HepG2 (cell line): Measurements from ENCODE around the gene PRDM10. TPM values are rescaled to one million over a fixed set of nuclear protein-coding genes. Genes with fewer than 3 reads are reported as not detected.

Source experiments
- BHLHE40 ChIP-seq: IDR thresholded peaks from 2 replicates; pipeline ENCODE4 v1.6.1; 2011; ENCODE audit warnings: low read length, improper control_type of control experiment
- JUN ChIP-seq: sonication (generic); formaldehyde crosslinking; IDR thresholded peaks from 2 replicates; pipeline ENCODE4 v1.4.0; 2020; ENCODE audit warnings: mild to moderate bottlenecking, missing genetic modification reagents
- RFXAP ChIP-seq: sonication (generic); formaldehyde crosslinking; IDR thresholded peaks from 2 replicates; pipeline ENCODE4 v1.4.0; 2020; ENCODE audit warnings: missing genetic modification reagents, borderline replicate concordance
- polyA plus RNA-seq, 8 experiments: library from polyadenylated mRNA; depleted of rRNA in 3 of 8; stranded (reverse) in 7 of 8; unstranded in 1 of 8; fragments of >200 nt; fragmentation: Illumina TruSeq in 4 of 8; extraction: Trizol in 4 of 8; gene quantifications; 2 replicates each; pipeline versions ENCODE4 v1.2.1 to v1.2.3, GENCODE V29; 2011 to 2016; ENCODE audit warnings: low read depth in 4 of 8, missing spikeins in 1 of 8, mixed read lengths in 1 of 8; ENCODE audit not compliant: insufficient read depth in 1 of 8
- total RNA-seq, 5 experiments: library from RNA; depleted of rRNA; stranded (reverse); fragments of >200 nt; fragmentation: Illumina TruSeq; extraction: Trizol; gene quantifications; 2 replicates each; pipeline ENCODE4 v1.2.3, GENCODE V29; 2016; ENCODE audit warnings: low read depth in 1 of 5
- TF ChIP-seq, protein P1 (sequence below): sonication (generic); formaldehyde crosslinking; IDR thresholded peaks from 2 replicates; pipeline ENCODE4 v1.4.0; 2020; ENCODE audit warnings: mild to moderate bottlenecking, missing genetic modification reagents, borderline replicate concordance
- TF ChIP-seq, protein P2 (sequence below): sonication (generic); formaldehyde crosslinking; conservative IDR thresholded peaks from 2 replicates; pipeline ENCODE4 v1.8.0; 2022; ENCODE audit warnings: mild to moderate bottlenecking, moderate library complexity, missing genetic modification reagents
- TF ChIP-seq, protein P3 (sequence below): sonication (generic); formaldehyde crosslinking; IDR thresholded peaks from 2 replicates; pipeline ENCODE4 v1.4.0; 2020; ENCODE audit warnings: missing genetic modification reagents, mild to moderate bottlenecking, borderline replicate concordance
- TF ChIP-seq, protein P4 (sequence below): sonication (generic); formaldehyde crosslinking; IDR thresholded peaks from 2 replicates; pipeline ENCODE4 v1.9.0; 2021; ENCODE audit warnings: missing genetic modification reagents, borderline replicate concordance
- TF ChIP-seq, protein P5 (sequence below): sonication (generic); formaldehyde crosslinking; IDR thresholded peaks from 2 replicates; pipeline ENCODE4 v1.4.0; 2020; ENCODE audit warnings: missing genetic modification reagents

PRDM10 gene
- total and polyA plus RNA-seq, 2 of the 13 experiments (the other 11 are each of a cell fraction or from before 2014, with no cell fraction given), result 5.7 to 5.8 TPM

DNA sequence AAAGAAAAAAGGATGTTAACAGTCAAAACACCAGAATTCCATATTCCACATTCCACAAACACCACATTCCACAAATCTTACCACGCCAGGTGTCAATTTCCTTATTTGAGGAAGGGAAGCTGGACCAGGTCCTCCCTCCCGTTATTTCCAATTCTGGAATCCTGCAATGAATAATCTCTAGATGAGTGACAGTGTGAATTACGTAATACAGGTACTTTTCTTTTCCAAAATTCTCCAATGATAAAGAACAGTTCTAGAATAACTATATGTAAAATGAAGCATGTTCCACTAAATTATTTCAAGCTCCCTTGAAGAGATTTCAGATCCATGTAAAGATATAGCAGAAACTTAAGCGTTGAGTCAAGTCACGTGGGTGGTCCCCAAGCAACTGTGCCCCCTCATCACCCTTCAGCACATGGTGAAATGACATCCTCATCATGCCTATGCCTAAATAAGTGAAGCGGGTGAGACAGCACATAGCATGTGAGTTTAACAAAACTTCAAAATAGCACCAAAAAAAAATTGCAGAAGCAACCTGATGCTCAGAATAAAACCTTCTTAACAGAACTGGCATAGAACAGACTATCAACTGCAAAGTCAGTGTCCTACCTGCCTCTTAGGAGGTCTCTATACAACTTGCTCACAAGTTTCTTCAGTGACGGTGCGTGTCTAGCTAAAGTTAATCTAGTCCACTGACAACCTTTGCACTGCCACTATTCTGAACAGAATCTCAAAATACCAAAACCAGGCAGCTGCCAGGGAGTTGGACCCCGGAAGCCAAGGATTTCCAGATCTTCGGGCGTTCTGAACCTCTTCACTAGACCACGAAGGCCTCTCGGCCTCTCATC, 108.1 kb downstream of the PRDM10 start (continued):
- TF ChIP-seq, protein P1, sequence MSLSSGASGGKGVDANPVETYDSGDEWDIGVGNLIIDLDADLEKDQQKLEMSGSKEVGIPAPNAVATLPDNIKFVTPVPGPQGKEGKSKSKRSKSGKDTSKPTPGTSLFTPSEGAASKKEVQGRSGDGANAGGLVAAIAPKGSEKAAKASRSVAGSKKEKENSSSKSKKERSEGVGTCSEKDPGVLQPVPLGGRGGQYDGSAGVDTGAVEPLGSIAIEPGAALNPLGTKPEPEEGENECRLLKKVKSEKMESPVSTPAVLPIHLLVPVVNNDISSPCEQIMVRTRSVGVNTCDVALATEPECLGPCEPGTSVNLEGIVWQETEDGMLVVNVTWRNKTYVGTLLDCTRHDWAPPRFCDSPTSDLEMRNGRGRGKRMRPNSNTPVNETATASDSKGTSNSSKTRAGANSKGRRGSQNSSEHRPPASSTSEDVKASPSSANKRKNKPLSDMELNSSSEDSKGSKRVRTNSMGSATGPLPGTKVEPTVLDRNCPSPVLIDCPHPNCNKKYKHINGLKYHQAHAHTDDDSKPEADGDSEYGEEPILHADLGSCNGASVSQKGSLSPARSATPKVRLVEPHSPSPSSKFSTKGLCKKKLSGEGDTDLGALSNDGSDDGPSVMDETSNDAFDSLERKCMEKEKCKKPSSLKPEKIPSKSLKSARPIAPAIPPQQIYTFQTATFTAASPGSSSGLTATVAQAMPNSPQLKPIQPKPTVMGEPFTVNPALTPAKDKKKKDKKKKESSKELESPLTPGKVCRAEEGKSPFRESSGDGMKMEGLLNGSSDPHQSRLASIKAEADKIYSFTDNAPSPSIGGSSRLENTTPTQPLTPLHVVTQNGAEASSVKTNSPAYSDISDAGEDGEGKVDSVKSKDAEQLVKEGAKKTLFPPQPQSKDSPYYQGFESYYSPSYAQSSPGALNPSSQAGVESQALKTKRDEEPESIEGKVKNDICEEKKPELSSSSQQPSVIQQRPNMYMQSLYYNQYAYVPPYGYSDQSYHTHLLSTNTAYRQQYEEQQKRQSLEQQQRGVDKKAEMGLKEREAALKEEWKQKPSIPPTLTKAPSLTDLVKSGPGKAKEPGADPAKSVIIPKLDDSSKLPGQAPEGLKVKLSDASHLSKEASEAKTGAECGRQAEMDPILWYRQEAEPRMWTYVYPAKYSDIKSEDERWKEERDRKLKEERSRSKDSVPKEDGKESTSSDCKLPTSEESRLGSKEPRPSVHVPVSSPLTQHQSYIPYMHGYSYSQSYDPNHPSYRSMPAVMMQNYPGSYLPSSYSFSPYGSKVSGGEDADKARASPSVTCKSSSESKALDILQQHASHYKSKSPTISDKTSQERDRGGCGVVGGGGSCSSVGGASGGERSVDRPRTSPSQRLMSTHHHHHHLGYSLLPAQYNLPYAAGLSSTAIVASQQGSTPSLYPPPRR, result no peak
- TF ChIP-seq, protein P2, sequence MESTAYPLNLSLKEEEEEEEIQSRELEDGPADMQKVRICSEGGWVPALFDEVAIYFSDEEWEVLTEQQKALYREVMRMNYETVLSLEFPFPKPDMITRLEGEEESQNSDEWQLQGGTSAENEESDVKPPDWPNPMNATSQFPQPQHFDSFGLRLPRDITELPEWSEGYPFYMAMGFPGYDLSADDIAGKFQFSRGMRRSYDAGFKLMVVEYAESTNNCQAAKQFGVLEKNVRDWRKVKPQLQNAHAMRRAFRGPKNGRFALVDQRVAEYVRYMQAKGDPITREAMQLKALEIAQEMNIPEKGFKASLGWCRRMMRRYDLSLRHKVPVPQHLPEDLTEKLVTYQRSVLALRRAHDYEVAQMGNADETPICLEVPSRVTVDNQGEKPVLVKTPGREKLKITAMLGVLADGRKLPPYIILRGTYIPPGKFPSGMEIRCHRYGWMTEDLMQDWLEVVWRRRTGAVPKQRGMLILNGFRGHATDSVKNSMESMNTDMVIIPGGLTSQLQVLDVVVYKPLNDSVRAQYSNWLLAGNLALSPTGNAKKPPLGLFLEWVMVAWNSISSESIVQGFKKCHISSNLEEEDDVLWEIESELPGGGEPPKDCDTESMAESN (CRISPR knock-in tag), result no peak
- TF ChIP-seq, protein P3, sequence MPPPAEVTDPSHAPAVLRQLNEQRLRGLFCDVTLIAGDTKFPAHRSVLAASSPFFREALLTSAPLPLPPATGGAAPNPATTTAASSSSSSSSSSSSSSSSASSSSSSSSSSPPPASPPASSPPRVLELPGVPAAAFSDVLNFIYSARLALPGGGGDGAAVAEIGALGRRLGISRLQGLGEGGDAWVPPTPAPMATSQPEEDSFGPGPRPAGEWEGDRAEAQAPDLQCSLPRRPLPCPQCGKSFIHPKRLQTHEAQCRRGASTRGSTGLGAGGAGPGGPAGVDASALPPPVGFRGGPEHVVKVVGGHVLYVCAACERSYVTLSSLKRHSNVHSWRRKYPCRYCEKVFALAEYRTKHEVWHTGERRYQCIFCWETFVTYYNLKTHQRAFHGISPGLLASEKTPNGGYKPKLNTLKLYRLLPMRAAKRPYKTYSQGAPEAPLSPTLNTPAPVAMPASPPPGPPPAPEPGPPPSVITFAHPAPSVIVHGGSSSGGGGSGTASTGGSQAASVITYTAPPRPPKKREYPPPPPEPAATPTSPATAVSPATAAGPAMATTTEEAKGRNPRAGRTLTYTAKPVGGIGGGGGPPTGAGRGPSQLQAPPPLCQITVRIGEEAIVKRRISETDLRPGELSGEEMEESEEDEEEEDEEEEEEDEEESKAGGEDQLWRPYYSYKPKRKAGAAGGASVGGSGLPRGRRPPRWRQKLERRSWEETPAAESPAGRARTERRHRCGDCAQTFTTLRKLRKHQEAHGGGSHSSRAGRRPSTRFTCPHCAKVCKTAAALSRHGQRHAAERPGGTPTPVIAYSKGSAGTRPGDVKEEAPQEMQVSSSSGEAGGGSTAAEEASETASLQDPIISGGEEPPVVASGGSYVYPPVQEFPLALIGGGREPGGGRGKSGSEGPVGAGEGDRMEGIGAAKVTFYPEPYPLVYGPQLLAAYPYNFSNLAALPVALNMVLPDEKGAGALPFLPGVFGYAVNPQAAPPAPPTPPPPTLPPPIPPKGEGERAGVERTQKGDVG, result no peak
- TF ChIP-seq BHLHE40 (no peak), RFXAP (no peak), JUN (CRISPR knock-in tag) (no peak)
- TF ChIP-seq, protein P4, sequence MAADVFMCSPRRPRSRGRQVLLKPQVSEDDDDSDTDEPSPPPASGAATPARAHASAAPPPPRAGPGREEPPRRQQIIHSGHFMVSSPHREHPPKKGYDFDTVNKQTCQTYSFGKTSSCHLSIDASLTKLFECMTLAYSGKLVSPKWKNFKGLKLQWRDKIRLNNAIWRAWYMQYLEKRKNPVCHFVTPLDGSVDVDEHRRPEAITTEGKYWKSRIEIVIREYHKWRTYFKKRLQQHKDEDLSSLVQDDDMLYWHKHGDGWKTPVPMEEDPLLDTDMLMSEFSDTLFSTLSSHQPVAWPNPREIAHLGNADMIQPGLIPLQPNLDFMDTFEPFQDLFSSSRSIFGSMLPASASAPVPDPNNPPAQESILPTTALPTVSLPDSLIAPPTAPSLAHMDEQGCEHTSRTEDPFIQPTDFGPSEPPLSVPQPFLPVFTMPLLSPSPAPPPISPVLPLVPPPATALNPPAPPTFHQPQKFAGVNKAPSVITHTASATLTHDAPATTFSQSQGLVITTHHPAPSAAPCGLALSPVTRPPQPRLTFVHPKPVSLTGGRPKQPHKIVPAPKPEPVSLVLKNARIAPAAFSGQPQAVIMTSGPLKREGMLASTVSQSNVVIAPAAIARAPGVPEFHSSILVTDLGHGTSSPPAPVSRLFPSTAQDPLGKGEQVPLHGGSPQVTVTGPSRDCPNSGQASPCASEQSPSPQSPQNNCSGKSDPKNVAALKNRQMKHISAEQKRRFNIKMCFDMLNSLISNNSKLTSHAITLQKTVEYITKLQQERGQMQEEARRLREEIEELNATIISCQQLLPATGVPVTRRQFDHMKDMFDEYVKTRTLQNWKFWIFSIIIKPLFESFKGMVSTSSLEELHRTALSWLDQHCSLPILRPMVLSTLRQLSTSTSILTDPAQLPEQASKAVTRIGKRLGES (CRISPR knock-in tag), result no peak
- TF ChIP-seq, protein P5, sequence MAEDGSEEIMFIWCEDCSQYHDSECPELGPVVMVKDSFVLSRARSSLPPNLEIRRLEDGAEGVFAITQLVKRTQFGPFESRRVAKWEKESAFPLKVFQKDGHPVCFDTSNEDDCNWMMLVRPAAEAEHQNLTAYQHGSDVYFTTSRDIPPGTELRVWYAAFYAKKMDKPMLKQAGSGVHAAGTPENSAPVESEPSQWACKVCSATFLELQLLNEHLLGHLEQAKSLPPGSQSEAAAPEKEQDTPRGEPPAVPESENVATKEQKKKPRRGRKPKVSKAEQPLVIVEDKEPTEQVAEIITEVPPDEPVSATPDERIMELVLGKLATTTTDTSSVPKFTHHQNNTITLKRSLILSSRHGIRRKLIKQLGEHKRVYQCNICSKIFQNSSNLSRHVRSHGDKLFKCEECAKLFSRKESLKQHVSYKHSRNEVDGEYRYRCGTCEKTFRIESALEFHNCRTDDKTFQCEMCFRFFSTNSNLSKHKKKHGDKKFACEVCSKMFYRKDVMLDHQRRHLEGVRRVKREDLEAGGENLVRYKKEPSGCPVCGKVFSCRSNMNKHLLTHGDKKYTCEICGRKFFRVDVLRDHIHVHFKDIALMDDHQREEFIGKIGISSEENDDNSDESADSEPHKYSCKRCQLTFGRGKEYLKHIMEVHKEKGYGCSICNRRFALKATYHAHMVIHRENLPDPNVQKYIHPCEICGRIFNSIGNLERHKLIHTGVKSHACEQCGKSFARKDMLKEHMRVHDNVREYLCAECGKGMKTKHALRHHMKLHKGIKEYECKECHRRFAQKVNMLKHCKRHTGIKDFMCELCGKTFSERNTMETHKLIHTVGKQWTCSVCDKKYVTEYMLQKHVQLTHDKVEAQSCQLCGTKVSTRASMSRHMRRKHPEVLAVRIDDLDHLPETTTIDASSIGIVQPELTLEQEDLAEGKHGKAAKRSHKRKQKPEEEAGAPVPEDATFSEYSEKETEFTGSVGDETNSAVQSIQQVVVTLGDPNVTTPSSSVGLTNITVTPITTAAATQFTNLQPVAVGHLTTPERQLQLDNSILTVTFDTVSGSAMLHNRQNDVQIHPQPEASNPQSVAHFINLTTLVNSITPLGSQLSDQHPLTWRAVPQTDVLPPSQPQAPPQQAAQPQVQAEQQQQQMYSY (CRISPR knock-in tag), result no peak
